Effector CD4-positive, alpha-beta T cell (primary cell): ENCODE results near the gene HPSE2.

ENCODE experiments used
- DNase-seq: peaks from one replicate; pipeline ENCODE4 v3.0.0-alpha.2; 2020

Gene HPSE2

DNA sequence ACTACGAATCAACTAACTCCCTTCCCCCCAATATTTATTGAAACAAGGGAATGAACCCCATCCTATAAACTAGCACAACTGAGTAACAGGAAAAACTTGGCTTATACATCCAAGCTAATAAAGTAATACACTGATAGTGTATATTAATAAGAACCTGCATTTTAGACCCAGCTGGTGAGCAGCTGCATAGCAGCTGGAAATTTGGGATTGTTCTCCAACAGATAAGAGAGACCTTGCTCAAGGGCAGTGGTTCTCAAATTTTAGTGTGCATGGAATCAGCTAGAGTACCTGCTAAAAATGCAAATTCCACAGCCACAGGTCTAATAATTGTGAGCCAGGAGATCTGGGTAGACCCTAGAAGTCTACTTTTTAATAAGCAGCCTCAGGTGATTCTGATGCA, 404.3 kb downstream of the HPSE2 start:
- DNase-seq = no peak

DNA sequence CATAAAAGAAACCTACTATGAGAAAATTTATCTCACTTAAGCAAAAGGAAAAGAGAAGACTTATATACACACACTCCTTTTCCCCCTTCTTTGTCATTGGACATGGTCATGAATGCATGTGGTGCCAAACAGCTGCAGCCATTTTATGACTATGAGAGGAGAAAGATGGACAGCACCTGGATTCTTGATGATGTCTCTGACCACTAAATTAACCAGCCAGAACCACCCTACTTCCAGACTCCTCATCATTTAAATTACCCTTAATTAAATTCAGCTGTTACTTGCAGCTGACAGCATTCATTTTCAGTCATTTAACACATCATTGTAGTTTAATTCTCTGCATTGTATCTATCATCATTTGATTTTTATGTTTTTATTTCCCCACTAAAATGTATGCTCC, 409.9 kb downstream of the HPSE2 start:
- DNase-seq = no peak

GRCh38 chr10:98817396-98817795, 418.3 kb downstream of the HPSE2 start:
- DNase-seq = no peak

- no peak for DNase-seq
Measured at GRCh38 chr10:98815039-98815885, 420.4 kb downstream of the HPSE2 start.

- DNase-seq = no peak
Measured at GRCh38 chr10:98814470-98814869, 421.2 kb downstream of the HPSE2 start.

- no peak for DNase-seq
Measured at GRCh38 chr10:98808282-98808892, 427.3 kb downstream of the HPSE2 start.

DNA sequence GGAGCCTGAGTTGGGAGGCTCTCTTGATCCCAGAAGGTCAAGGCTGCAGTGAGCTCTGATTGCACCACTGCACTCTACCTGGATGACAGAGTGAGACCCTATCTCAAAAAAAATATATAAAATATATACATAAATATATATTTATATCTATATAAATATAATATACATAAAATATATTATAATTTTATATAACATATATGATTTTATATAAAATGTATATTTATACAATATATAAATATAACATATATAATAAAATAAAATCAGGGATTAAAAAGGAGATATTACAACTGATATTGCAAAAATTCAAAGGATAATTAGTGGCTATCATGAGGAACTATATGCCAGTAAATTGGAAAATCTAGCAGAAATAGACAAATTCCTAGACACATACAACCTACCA, 435.4 kb downstream of the HPSE2 start:
- DNase-seq = no peak

DNA sequence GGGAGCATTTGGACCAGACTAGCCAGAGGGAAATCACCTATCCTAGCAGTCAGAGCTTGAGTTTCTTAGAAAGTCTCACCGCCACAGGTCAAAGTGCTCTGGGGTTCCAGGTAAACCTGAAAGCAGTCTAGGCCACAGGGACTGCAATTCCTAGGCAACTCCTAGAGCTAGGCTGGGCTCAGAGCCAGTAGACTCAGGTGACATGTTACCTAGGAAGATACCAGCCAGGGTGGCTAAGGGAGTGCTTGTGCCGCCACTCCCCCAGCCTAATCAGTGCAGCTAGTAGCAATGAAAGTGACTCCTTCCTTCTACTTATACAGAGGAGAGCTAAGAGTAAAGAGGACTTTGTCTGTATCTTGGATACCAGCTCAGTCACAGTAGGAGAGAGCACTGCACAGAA, 440.2 kb downstream of the HPSE2 start:
- DNase-seq = no peak

- no peak for DNase-seq
Measured at GRCh38 chr10:98790817-98791216, 444.8 kb downstream of the HPSE2 start.

DNA sequence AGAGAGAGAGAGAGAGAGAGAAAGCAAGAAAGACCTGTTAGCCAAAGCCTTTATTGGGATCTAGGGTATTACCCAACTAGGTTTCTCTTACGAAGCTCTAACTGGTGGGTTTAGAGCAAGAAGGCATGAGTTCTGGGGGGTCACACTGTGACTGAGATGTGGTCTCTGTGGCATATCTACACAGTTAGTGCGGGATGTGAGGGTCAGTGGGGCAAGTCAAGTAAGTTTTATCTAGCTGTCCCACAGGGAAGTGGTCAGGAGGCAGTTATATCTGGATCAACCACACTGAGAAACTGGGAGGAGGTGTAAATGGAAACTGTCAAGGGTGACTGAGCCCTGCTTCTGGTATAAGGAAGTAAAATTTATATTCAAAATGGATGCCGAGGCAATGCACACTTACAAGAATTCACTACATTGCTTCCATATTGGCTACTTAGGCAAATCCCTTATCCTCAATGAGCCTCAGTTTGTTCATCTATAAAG, 457.3 kb downstream of the HPSE2 start:
- DNase-seq = no peak

- no peak for DNase-seq
Measured at GRCh38 chr10:98758463-98758862, 477.2 kb downstream of the HPSE2 start.

GRCh38 chr10:98748298-98748697, 487.4 kb downstream of the HPSE2 start:
- no peak for DNase-seq

DNA sequence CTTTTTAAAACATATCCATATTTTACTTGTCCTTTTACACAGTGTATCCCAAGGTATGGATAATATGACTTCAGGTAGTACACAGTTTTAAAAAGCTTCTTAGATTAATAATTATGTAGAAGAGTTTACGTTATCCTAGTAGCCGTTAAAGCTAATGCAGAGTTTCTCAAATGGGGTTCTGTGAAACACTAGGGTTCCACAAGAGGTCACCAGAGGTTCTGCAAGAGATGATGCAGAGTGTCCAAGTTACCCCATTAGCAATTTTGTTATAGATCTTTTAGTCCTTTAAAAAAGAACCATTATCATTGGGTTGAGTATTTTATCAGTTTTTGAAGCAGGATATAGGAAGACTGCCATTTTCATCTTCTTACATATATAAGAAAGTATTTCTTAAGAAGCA, 490.0 kb downstream of the HPSE2 start:
- DNase-seq = no peak

DNA sequence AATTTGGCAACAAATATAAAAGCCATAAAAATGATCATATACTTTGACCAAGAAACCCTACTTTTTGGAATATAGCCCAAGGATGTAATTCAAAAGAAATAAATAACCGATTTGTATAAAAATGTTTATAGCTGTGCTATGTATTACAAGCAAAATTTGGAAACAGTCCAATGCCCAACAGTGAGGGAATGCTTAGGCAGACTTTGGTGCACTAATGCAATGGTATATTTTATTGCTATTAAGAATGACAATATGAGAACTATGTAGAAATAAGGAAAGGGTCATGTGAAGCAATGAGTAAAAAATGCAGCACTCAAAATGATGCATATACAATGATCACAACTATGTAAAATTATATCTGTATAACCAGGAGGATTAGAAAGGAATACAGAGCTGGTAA, 515.1 kb downstream of the HPSE2 start:
- DNase-seq = no peak

GRCh38 chr10:98713586-98713985, 522.1 kb downstream of the HPSE2 start:
- DNase-seq = no peak

DNA sequence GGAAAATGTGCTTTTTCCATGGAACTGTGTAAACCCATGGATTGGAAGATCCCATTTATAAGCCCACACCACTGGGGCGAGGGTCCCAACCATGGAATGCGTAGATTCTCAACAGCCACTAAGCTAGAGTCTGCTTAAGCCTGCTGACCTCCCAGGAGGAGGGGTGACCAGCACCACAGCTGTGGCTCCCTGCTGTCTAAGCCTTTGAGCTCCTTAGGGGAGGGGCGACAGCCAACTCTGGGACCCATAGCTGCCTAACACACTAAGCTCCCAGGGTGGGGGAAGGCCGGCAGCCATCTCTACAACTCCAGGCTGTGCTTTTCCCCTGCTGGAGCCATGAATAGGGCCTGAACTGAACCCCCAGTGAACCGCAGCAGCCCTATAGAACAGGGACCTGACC, 539.1 kb downstream of the HPSE2 start:
- DNase-seq = no peak

- DNase-seq = no peak
Measured at GRCh38 chr10:98694883-98695282, 540.8 kb downstream of the HPSE2 start.

DNA sequence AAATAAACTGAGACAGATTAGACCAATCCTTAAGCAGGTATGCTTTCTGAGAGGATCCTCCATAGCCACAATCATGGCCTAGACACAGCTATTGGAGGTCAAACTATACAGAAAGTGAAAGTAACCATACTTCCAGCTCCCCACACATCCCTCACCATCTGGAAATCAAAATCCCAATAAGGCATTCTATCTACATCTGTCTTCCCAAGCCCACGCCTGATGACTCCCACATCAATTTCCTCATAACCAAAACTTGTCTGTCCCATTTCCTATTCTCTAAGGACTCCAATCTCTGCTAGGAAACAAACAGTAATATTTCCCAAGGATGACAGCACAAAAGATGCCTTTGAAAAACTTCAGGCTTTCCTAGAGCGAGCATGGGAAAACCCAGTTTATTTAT, 541.6 kb downstream of the HPSE2 start:
- DNase-seq = no peak

DNA sequence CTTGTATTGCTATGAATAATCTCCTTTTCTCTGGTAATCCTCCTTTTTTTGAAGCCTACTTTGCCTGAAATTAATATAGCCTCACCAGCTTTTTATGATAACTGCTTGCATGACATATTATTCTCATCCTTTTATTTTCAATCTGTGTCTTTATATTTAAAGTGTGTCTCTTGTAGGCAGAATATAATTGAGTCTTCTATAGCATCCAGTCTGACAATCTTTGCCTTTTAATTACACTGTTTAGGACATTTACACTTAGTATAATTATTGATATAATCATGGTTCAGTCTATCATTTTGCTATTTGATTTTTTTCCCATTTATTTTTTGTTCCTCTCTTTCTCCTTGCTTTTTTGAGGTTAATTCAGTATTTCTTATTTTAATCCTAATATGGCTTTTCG, 548.0 kb downstream of the HPSE2 start:
- DNase-seq = no peak

- no peak for DNase-seq
Measured at GRCh38 chr10:98684019-98684899, 551.4 kb downstream of the HPSE2 start.

GRCh38 chr10:98676895-98677294, 558.8 kb downstream of the HPSE2 start:
- no peak for DNase-seq

GRCh38 chr10:98675902-98676301, 559.8 kb downstream of the HPSE2 start:
- no peak for DNase-seq

GRCh38 chr10:98673171-98673782, 562.4 kb downstream of the HPSE2 start:
- DNase-seq = no peak
